Fibroblast of lung (primary cell): ENCODE data around the gene FZD10. TPM values are rescaled to one million over a fixed set of nuclear protein-coding genes. Genes with fewer than 3 reads are reported as not detected.

Source experiments
- DNase-seq, 2 donors: peaks; one replicate each; pipeline versions ENCODE4 v3.0.0 to v3.0.0-alpha.2; 2010; ENCODE audit warnings: low read depth in 2 of 2
- H2AFZ ChIP-seq: 2 replicates; pipeline ENCODE4 v1.5.1; 2012; ENCODE audit warnings: low read length, control low read depth, inconsistent platforms
- H3K27ac ChIP-seq: 2 replicates; pipeline ENCODE4 v1.5.1; 2011; ENCODE audit warnings: low read length, control low read depth; ENCODE audit not compliant: insufficient read depth
- H3K27me3 ChIP-seq: 2 replicates; pipeline ENCODE4 v1.5.1; 2011; ENCODE audit warnings: mild to moderate bottlenecking, low read length; ENCODE audit not compliant: control insufficient read depth, insufficient read depth
- H3K36me3 ChIP-seq: 2 replicates; pipeline ENCODE4 v1.5.1; 2011; ENCODE audit warnings: low read length; ENCODE audit not compliant: control insufficient read depth, insufficient read depth
- H3K4me1 ChIP-seq: 2 replicates; pipeline ENCODE4 v1.5.1; 2011; ENCODE audit warnings: low read length; ENCODE audit not compliant: control insufficient read depth, insufficient read depth; ENCODE audit errors: extremely low read depth
- H3K4me2 ChIP-seq: 2 replicates; pipeline ENCODE4 v1.5.1; 2011; ENCODE audit warnings: low read length, control low read depth; ENCODE audit not compliant: insufficient read depth; ENCODE audit errors: extremely low read depth
- H3K4me3 ChIP-seq, 4 experiments: fragments of 200-600 bp in 1 of 4; sonication (generic) in 1 of 4; replicated peaks in 1 of 4; 2 replicates each; pipeline ENCODE4 v1.5.1; 2011 to 2016; ENCODE audit warnings: low read length in 4 of 4, low read depth in 3 of 4, mild to moderate bottlenecking in 3 of 4, control low read depth in 2 of 4, inconsistent platforms in 1 of 4, mixed read lengths in 1 of 4; ENCODE audit not compliant: insufficient read depth in 1 of 4; ENCODE audit errors: control extremely low read depth in 1 of 4
- H3K79me2 ChIP-seq: 2 replicates; pipeline ENCODE4 v1.5.1; 2012; ENCODE audit warnings: mild to moderate bottlenecking, low read length, inconsistent platforms; ENCODE audit not compliant: control insufficient read depth, insufficient read depth
- H3K9ac ChIP-seq: 2 replicates; pipeline ENCODE4 v1.5.1; 2011; ENCODE audit warnings: mild to moderate bottlenecking, low read length, control low read depth; ENCODE audit not compliant: insufficient read depth
- H3K9me3 ChIP-seq: 2 replicates; pipeline ENCODE4 v1.5.1; 2012; ENCODE audit warnings: low read depth, low read length; ENCODE audit not compliant: control insufficient read depth, insufficient read depth
- H4K20me1 ChIP-seq: 2 replicates; pipeline ENCODE4 v1.5.1; 2011; ENCODE audit warnings: low read length; ENCODE audit not compliant: control insufficient read depth, insufficient read depth; ENCODE audit errors: extremely low read depth
- CTCF ChIP-seq, 2 donors: IDR thresholded peaks in 1 of 2; conservative IDR thresholded peaks in 1 of 2; 1 replicate in 1 of 2; 2 replicates in 1 of 2; pipeline ENCODE4 v1.5.1; 2011 to 2012; ENCODE audit warnings: low read length in 2 of 2, control low read depth in 1 of 2, inconsistent platforms in 1 of 2, low read depth in 1 of 2, mild to moderate bottlenecking in 1 of 2
- EZH2 ChIP-seq: IDR thresholded peaks from 2 replicates; pipeline ENCODE4 v1.5.1; 2012; ENCODE audit warnings: low read length, control low read depth, mild to moderate bottlenecking; ENCODE audit errors: missing control alignments
- polyA plus RNA-seq, 2 donors: library from polyadenylated mRNA; depleted of rRNA in 1 of 2; stranded (reverse) in 1 of 2; unstranded in 1 of 2; fragments of >200 nt; gene quantifications; 2 replicates each; pipeline ENCODE4 v1.2.1, GENCODE V29; 2011 to 2012; ENCODE audit warnings: missing spikeins in 1 of 2
- total RNA-seq: library from RNA; depleted of rRNA; stranded (reverse); fragments of >200 nt; gene quantifications from 2 replicates; pipeline ENCODE4 v1.2.1, GENCODE V29; 2014

The FZD10 gene
- total and polyA plus RNA-seq, 2 donors (not counting 1 experiment from before 2014, with no cell fraction given), result under 0.01 to 0.03 TPM

- Histone ChIP-seq H3K9me3 (no peaks in the 10 kb centered on the region), H3K27ac (no peak overlapping the region), H3K27me3 (no peaks in the 10 kb centered on the region), H3K4me3 (no peak overlapping the region), H3K4me1 (no peaks in the 10 kb centered on the region), H4K20me1 (no peaks in the 10 kb centered on the region), H3K4me2 (no peak overlapping the region), H3K36me3 (no peaks in the 10 kb centered on the region), H3K9ac (no peak overlapping the region), H2AFZ (no peak overlapping the region), H3K79me2 (no peaks in the 10 kb centered on the region)
- no peak for TF ChIP-seq CTCF (conservative IDR thresholded peaks at IDR 0.05 in 1 of 2, IDR thresholded peaks at IDR 0.05 in 1 of 2; ENCODE audit: low read depth in 1 of 2, low read length in 2 of 2)
- TF ChIP-seq EZH2, result no peak
- no peak for DNase-seq
These were observed 1.4 kb downstream of the FZD10 start for GRCh38 chr12:130163461-130164215.

GRCh38 chr12:130164216-130164542 is 1.9 kb downstream of the FZD10 start:
- TF ChIP-seq CTCF (conservative IDR thresholded peaks at IDR 0.05 in 1 of 2, IDR thresholded peaks at IDR 0.05 in 1 of 2; ENCODE audit: low read depth in 1 of 2, low read length in 2 of 2) (no peak), EZH2 (no peak)
- Histone ChIP-seq H3K9me3 (no peaks in the 10 kb centered on the region), H3K36me3 (no peaks in the 10 kb centered on the region), H2AFZ (no peak overlapping the region), H3K79me2 (no peaks in the 10 kb centered on the region), H3K27me3 (no peaks in the 10 kb centered on the region), H3K4me3 (no peak overlapping the region), H3K4me2 (no peak overlapping the region), H3K27ac (no peak overlapping the region), H3K9ac (no peak overlapping the region), H4K20me1 (no peaks in the 10 kb centered on the region), H3K4me1 (no peaks in the 10 kb centered on the region)
- no peak for DNase-seq

- H3K79me2 ChIP-seq, result no peaks in the 10 kb centered on the region
- no peak overlapping the region for H3K9ac ChIP-seq
- TF ChIP-seq CTCF (conservative IDR thresholded peaks at IDR 0.05 in 1 of 2, IDR thresholded peaks at IDR 0.05 in 1 of 2; ENCODE audit: low read depth in 1 of 2, low read length in 2 of 2) (no peak), EZH2 (no peak)
- H3K9me3 ChIP-seq, result no peaks in the 10 kb centered on the region
- no peaks in the 10 kb centered on the region for H3K36me3 ChIP-seq
- H3K27me3 ChIP-seq, result no peaks in the 10 kb centered on the region
- no peak overlapping the region for H3K27ac ChIP-seq
- no peaks in the 10 kb centered on the region for H4K20me1 ChIP-seq
- no peak for DNase-seq
- H3K4me2 ChIP-seq, result no peak overlapping the region
- H2AFZ ChIP-seq, result no peak overlapping the region
- H3K4me3 ChIP-seq, result no peak overlapping the region
- H3K4me1 ChIP-seq, result no peaks in the 10 kb centered on the region
These were observed 2.7 kb downstream of the FZD10 start for GRCh38 chr12:130164936-130165335.
